Common myeloid progenitor, CD34-positive (primary cell): ENCODE measurements around the gene HIBCH.
"Not testable (repeated sequence)": the region's sequence is repeated elsewhere in the genome, so short reads cannot be mapped to it uniquely, and the experiment has no call there.

Experiments used
- CTCF ChIA-PET: fragments of 350-600 bp; sonication (Branson Sonifier 250); formaldehyde crosslinking; loops from one replicate; lab custom pipeline; 2021; ENCODE audit warnings: antibody characterized with exemption; lab: Charles Lee
- POLR2A ChIA-PET: fragments of 350-600 bp; sonication (Branson Sonifier 250); formaldehyde crosslinking; loops from one replicate; lab custom pipeline; 2021; ENCODE audit warnings: antibody characterized with exemption; lab: Charles Lee
- DNase-seq, 3 donors: peaks; one replicate each; pipeline versions ENCODE4 v3.0.0 to v3.0.0-alpha.2; 2013
- H3K27ac ChIP-seq, 2 experiments: 1 replicate in 1 of 2; 2 replicates in 1 of 2; pipeline ENCODE4 v1.7.0; 2013; ENCODE audit warnings: inconsistent platforms in 2 of 2, low read length in 2 of 2, mild to moderate bottlenecking in 2 of 2, low read depth in 1 of 2, moderate library complexity in 1 of 2; ENCODE audit not compliant: severe bottlenecking in 2 of 2, insufficient read depth in 1 of 2, poor library complexity in 1 of 2
- H3K27me3 ChIP-seq, 5 experiments: replicated peaks in 2 of 5; 1 replicate in 3 of 5; 2 replicates in 2 of 5; pipeline versions ENCODE4 v1.6.1 to v1.7.0; 2013; ENCODE audit warnings: low read length in 4 of 5, mild to moderate bottlenecking in 2 of 5, moderate library complexity in 2 of 5, inconsistent platforms in 1 of 5; ENCODE audit not compliant: insufficient read depth in 5 of 5, control insufficient read depth in 4 of 5
- H3K36me3 ChIP-seq, 4 experiments: 1 replicate in 2 of 4; 2 replicates in 2 of 4; pipeline versions ENCODE4 v1.6.1 to v1.7.0; 2013; ENCODE audit warnings: low read length in 3 of 4, control low read depth in 1 of 4, mild to moderate bottlenecking in 1 of 4; ENCODE audit not compliant: control insufficient read depth in 4 of 4, insufficient read depth in 4 of 4
- H3K4me1 ChIP-seq, 4 experiments: 1 replicate in 3 of 4; 2 replicates in 1 of 4; pipeline versions ENCODE4 v1.6.1 to v1.7.1; 2013; ENCODE audit warnings: low read length in 3 of 4, mild to moderate bottlenecking in 3 of 4, control low read depth in 1 of 4, inconsistent platforms in 1 of 4, moderate library complexity in 1 of 4; ENCODE audit not compliant: control insufficient read depth in 4 of 4, insufficient read depth in 4 of 4; ENCODE audit errors: control extremely low read depth in 1 of 4
- H3K4me3 ChIP-seq, 7 experiments: 1 replicate in 4 of 7; 2 replicates in 3 of 7; pipeline versions ENCODE4 v1.5.1 to v1.7.0; 2013; ENCODE audit warnings: mild to moderate bottlenecking in 7 of 7, low read length in 6 of 7, moderate library complexity in 6 of 7, inconsistent platforms in 2 of 7, low read depth in 2 of 7, control low read depth in 1 of 7; ENCODE audit not compliant: insufficient read depth in 4 of 7, control insufficient read depth in 1 of 7; ENCODE audit errors: extremely low read depth in 1 of 7
- H3K9me3 ChIP-seq, 5 experiments: 1 replicate in 4 of 5; 2 replicates in 1 of 5; pipeline versions ENCODE4 v1.6.1 to v1.7.1; 2013; ENCODE audit warnings: low read length in 4 of 5, mild to moderate bottlenecking in 2 of 5, inconsistent platforms in 1 of 5, low read depth in 1 of 5, moderate library complexity in 1 of 5; ENCODE audit not compliant: control insufficient read depth in 4 of 5, insufficient read depth in 2 of 5; ENCODE audit errors: control extremely low read depth in 1 of 5
- WGBS: methylation state at CpG from one replicate; pipeline ENCODE4 v1.1.5; 2013; ENCODE audit not compliant: insufficient coverage; 5-methylcytosine and 5-hydroxymethylcytosine counted together

HIBCH gene

GRCh38 chr2:190323406-190323805, 3.8 kb upstream of the HIBCH start:
- H3K27me3 ChIP-seq, result peaks cover 0 to 4% (median 0%) of the 10 kb centered on the region in 5 experiments
- H3K9me3 ChIP-seq, result no peaks in the 10 kb centered on the region
- CTCF ChIA-PET, result no interaction called here
- no peak overlapping the region for H3K27ac ChIP-seq
- no peak overlapping the region for H3K4me3 ChIP-seq
- POLR2A ChIA-PET, result no interaction called here
- no peaks in the 10 kb centered on the region for H3K36me3 ChIP-seq
- H3K4me1 ChIP-seq, result peaks cover 7 to 19% (median 14%) of the 10 kb centered on the region in 4 experiments
- DNase-seq, result no peak

- POLR2A ChIA-PET, result no interaction called here
Measured at GRCh38 chr2:190320696-190321095, 1.1 kb upstream of the HIBCH start.

GRCh38 chr2:190318931-190319554, 583 bp downstream of the HIBCH start:
- 12% methylated on average over 12 of the region's 12 CpGs for WGBS
- DNase-seq, result peak in 1 of 3 donors; percentile 55
- POLR2A ChIA-PET, result interaction anchor here (0.6 kb wide), 1 partner anchor 10 kb away, joined by 3 read pairs; no protein-coding TSS in a partner anchor
- Histone ChIP-seq H3K9me3 (no peaks in the 10 kb centered on the region), H3K4me1 (peaks cover 11 to 30% (median 21%) of the 10 kb centered on the region in 4 experiments), H3K4me3 (peak overlapping the region; percentile 72 to 92 (median 78)), H3K27ac (peak overlapping the region; percentile 65 to 85), H3K36me3 (no peaks in the 10 kb centered on the region), H3K27me3 (no peaks in the 10 kb centered on the region)
- CTCF ChIA-PET, result interaction anchor here (0.7 to 3.1 kb wide), 9 partner anchors 10 to 230 kb away, joined by 3 to 14 read pairs (median 3); no protein-coding TSS in a partner anchor

More at GRCh38 chr2:190320696-190321095, 1.1 kb upstream of the HIBCH start:
- Histone ChIP-seq H3K27ac (peak overlapping the region in 1 of 2 experiments; percentile 16), H3K4me1 (peaks cover 11 to 30% (median 21%) of the 10 kb centered on the region in 4 experiments), H3K4me3 (peak overlapping the region in 3 of 7 experiments; percentile 15 to 90 (median 80)), H3K9me3 (no peaks in the 10 kb centered on the region), H3K27me3 (no peaks in the 10 kb centered on the region), H3K36me3 (no peaks in the 10 kb centered on the region)
- CTCF ChIA-PET, result interaction anchor here (0.8 to 3.1 kb wide), 3 partner anchors 10 to 36 kb away, joined by 3 to 11 read pairs (median 3); no protein-coding TSS in a partner anchor
- WGBS, result 100% methylated on average over 2 of the region's 4 CpGs
- no peak for DNase-seq

GRCh38 chr2:190318514-190318913, 1.1 kb downstream of the HIBCH start:
- 38% methylated on average over 1 of the region's 4 CpGs for WGBS
- DNase-seq, result no peak
- Histone ChIP-seq H3K36me3 (no peaks in the 10 kb centered on the region), H3K9me3 (no peaks in the 10 kb centered on the region), H3K4me3 (peak overlapping the region in 6 of 7 experiments; percentile 72 to 92 (median 79)), H3K27ac (peak overlapping the region in 1 of 2 experiments; percentile 50), H3K4me1 (peaks cover 11 to 30% (median 21%) of the 10 kb centered on the region in 4 experiments), H3K27me3 (no peaks in the 10 kb centered on the region)
- ChIA-PET CTCF (interaction anchor here (0.6 to 3.1 kb wide), 5 partner anchors 9 to 689 kb away, joined by 3 to 14 read pairs (median 7); no protein-coding TSS in a partner anchor), POLR2A (interaction anchor here (0.6 kb wide), 1 partner anchor 10 kb away, joined by 3 read pairs; no protein-coding TSS in a partner anchor)

GRCh38 chr2:190315273-190315672, 4.4 kb downstream of the HIBCH start:
- Histone ChIP-seq H3K27ac (no peak overlapping the region), H3K9me3 (no peaks in the 10 kb centered on the region), H3K4me3 (no peak overlapping the region), H3K36me3 (peaks cover 0 to 8% (median 5%) of the 10 kb centered on the region in 4 experiments), H3K27me3 (no peaks in the 10 kb centered on the region), H3K4me1 (peaks cover 4 to 24% (median 15%) of the 10 kb centered on the region in 4 experiments)
- no peak for DNase-seq
- 100% methylated on average over 1 of the region's 2 CpGs for WGBS
- CTCF ChIA-PET, result interaction anchor here (1.6 kb wide), 1 partner anchor 9 kb away, joined by 5 read pairs; no protein-coding TSS in a partner anchor
- POLR2A ChIA-PET, result no interaction called here

GRCh38 chr2:190313880-190314279, 5.7 kb downstream of the HIBCH start:
- 100% methylated on average over 1 of the region's 1 CpG for WGBS
- H3K27me3 ChIP-seq, result no peaks in the 10 kb centered on the region
- H3K4me3 ChIP-seq, result no peak overlapping the region
- CTCF ChIA-PET, result no interaction called here
- DNase-seq, result no peak
- peaks cover 5 to 11% (median 5%) of the 10 kb centered on the region in 4 experiments for H3K36me3 ChIP-seq
- peaks cover 0 to 16% (median 10%) of the 10 kb centered on the region in 4 experiments for H3K4me1 ChIP-seq
- H3K27ac ChIP-seq, result no peak overlapping the region
- POLR2A ChIA-PET, result no interaction called here
- no peaks in the 10 kb centered on the region for H3K9me3 ChIP-seq

GRCh38 chr2:190312635-190313025, 7.0 kb downstream of the HIBCH start:
- H3K4me3 ChIP-seq, CTCF ChIA-PET, DNase-seq, H3K9me3 ChIP-seq, H3K27ac ChIP-seq, POLR2A ChIA-PET, H3K27me3 ChIP-seq, H3K4me1 ChIP-seq: not testable (repeated sequence)
- 100% methylated on average over 3 of the region's 5 CpGs for WGBS
- peaks cover 7 to 20% (median 10%) of the 10 kb centered on the region in 4 experiments for H3K36me3 ChIP-seq
